ENCODE results near the gene KRT77. TPM values are rescaled to one million over a fixed set of nuclear protein-coding genes. Genes with fewer than 3 reads are reported as not detected.

KRT77 gene
- total and polyA plus RNA-seq, 2 experiments from 2014 or later: not detected

DNA sequence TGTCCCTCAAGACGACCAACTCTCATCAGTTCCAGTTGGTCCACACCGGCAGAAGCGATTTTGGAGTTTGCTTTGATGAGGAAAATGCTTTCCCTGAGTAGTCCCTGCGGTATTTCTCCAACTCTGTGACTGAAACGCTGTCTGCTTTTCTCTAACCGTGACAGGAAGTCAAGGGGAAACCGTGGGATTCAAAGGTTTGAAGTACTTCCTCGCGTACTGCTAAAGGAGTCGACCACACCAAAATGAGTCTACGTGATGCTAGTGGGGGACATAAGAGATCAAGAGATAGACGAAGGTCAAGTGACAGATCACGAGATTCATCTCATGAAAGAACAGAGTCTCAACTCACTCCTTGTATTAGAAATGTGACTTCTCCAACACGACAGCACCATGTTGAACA lies 45.3 kb upstream of the KRT77 start:
- H3K27me3 ChIP-seq (replicated peaks; ENCODE audit: insufficient read depth): peaks cover 35% of the 10 kb centered on the region
- in situ Hi-C loops (cut with MboI): no loop called here
- H3K9me3 ChIP-seq (ENCODE audit: low read depth): no peaks in the 10 kb centered on the region
- no peak for DNase-seq
- H3K4me1 ChIP-seq (ENCODE audit: insufficient read depth): no peaks in the 10 kb centered on the region
- no peak overlapping the region for H3K27ac ChIP-seq
- 53 to 54% methylated on average over 14 of the region's 14 CpGs for WGBS, 2 experiments (ENCODE audit: low coverage in 1 of 2, low lambda C conversion rate in 2 of 2, missing lambda C conversion rate in 2 of 2)
- no peak overlapping the region for H3K4me2 ChIP-seq (ENCODE audit: unreplicated experiment)
- H3K4me3 ChIP-seq: no peak overlapping the region
- no peaks in the 10 kb centered on the region for H3F3A ChIP-seq (ENCODE audit: insufficient read depth)
- no peaks in the 10 kb centered on the region for H3K9me2 ChIP-seq (ENCODE audit: insufficient read depth)
- H4K20me1 ChIP-seq (ENCODE audit: insufficient read depth): no peaks in the 10 kb centered on the region
- H3K36me3 ChIP-seq (ENCODE audit: low read depth): no peaks in the 10 kb centered on the region
- no peaks in the 10 kb centered on the region for H3K79me2 ChIP-seq (ENCODE audit: insufficient read depth)
- TF ChIP-seq EZH2phosphoT487 (IDR thresholded peaks at IDR 0.05; ENCODE audit: insufficient read depth, low read depth) (no peak), EZH2 (IDR thresholded peaks at IDR 0.05; ENCODE audit: insufficient read depth, poor library complexity, severe bottlenecking) (no peak)
- H2AFZ ChIP-seq: no peak overlapping the region
- H3K9ac ChIP-seq: no peak overlapping the region

DNA sequence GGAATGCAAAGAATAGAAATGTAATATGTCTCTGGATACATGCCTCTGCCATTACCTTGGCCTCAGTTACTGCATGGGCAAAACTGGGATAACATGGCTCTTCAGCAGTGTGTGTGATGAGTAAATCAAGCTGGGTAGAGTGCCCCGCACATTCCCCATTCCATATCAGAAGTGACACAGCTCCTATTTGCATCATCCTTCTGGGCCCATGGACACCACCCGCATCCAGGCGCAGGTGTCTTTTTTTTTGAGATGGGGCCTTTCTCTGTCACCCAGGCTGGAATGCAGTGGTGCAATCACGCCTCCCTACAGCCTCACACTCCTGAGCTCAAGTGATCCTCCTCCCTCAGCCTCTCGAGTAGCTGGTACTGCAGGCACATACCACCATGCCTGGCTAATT lies 42.2 kb upstream of the KRT77 start:
- H3K27me3 ChIP-seq (replicated peaks; ENCODE audit: insufficient read depth): peaks cover 14% of the 10 kb centered on the region
- no peaks in the 10 kb centered on the region for H3K9me2 ChIP-seq (ENCODE audit: insufficient read depth)
- TF ChIP-seq EZH2 (IDR thresholded peaks at IDR 0.05; ENCODE audit: insufficient read depth, poor library complexity, severe bottlenecking): no peak
- no peak for TF ChIP-seq EZH2phosphoT487 (IDR thresholded peaks at IDR 0.05; ENCODE audit: insufficient read depth, low read depth)
- H4K20me1 ChIP-seq (ENCODE audit: insufficient read depth): no peaks in the 10 kb centered on the region
- in situ Hi-C loops (cut with MboI): no loop called here
- WGBS, 2 experiments (ENCODE audit: low coverage in 1 of 2, low lambda C conversion rate in 2 of 2, missing lambda C conversion rate in 2 of 2): 52 to 61% methylated on average over 5 of the region's 5 CpGs
- H3F3A ChIP-seq (ENCODE audit: insufficient read depth): no peaks in the 10 kb centered on the region
- H3K9ac ChIP-seq: no peak overlapping the region
- no peak overlapping the region for H3K4me2 ChIP-seq (ENCODE audit: unreplicated experiment)
- no peaks in the 10 kb centered on the region for H3K36me3 ChIP-seq (ENCODE audit: low read depth)
- no peaks in the 10 kb centered on the region for H3K9me3 ChIP-seq (ENCODE audit: low read depth)
- no peaks in the 10 kb centered on the region for H3K79me2 ChIP-seq (ENCODE audit: insufficient read depth)
- H3K4me3 ChIP-seq: no peak overlapping the region
- H3K4me1 ChIP-seq (ENCODE audit: insufficient read depth): no peaks in the 10 kb centered on the region
- H3K27ac ChIP-seq: no peak overlapping the region
- DNase-seq: no peak
- H2AFZ ChIP-seq: no peak overlapping the region

DNA sequence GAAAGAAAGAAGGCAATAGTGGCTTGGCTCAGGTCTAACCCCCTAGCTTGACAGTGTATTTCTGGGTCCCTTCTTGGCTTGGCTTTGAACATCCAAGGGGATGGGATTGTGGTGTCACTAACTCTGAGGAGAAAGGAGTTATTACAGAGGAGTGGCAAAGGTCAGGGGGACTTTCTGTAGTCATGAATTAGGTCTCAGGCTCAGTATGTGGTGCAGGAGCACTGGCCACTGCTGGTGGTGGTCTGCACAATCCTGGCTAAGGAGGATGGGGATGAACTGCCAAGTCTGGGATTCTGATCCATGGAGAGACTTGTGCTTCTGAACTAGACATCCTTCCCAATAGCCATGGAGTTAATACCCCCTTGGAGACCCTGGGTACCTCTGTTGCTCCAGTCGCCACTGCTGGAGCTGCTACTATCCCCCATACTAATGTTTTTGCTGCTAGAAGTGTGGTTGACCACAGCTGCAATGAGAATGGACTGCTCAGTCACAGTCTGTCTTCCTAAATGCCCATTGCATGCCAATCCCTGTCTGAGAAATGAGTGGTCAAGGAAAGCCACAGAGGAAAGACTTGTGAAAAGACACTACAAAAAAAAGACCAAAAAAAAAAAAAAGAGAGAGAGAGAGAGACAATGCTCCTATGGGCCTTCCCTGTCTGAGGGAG lies 41.3 kb upstream of the KRT77 start:
- no peak overlapping the region for H2AFZ ChIP-seq
- no peak overlapping the region for H3K4me2 ChIP-seq (ENCODE audit: unreplicated experiment)
- TF ChIP-seq EZH2 (IDR thresholded peaks at IDR 0.05; ENCODE audit: insufficient read depth, poor library complexity, severe bottlenecking): no peak
- TF ChIP-seq EZH2phosphoT487 (IDR thresholded peaks at IDR 0.05; ENCODE audit: insufficient read depth, low read depth): no peak
- no peaks in the 10 kb centered on the region for H3F3A ChIP-seq (ENCODE audit: insufficient read depth)
- in situ Hi-C loops (cut with MboI): no loop called here
- H3K9me3 ChIP-seq (ENCODE audit: low read depth): no peaks in the 10 kb centered on the region
- no peaks in the 10 kb centered on the region for H3K79me2 ChIP-seq (ENCODE audit: insufficient read depth)
- WGBS, 2 experiments (ENCODE audit: low coverage in 1 of 2, low lambda C conversion rate in 2 of 2, missing lambda C conversion rate in 2 of 2): 7 to 19% methylated on average over 1 of the region's 1 CpG
- no peak overlapping the region for H3K9ac ChIP-seq
- DNase-seq: no peak
- H4K20me1 ChIP-seq (ENCODE audit: insufficient read depth): no peaks in the 10 kb centered on the region
- no peak overlapping the region for H3K27ac ChIP-seq
- H3K9me2 ChIP-seq (ENCODE audit: insufficient read depth): no peaks in the 10 kb centered on the region
- peaks cover 8% of the 10 kb centered on the region; the same call in 1 of the 2 replicates for H3K27me3 ChIP-seq (replicated peaks; ENCODE audit: insufficient read depth)
- no peaks in the 10 kb centered on the region for H3K36me3 ChIP-seq (ENCODE audit: low read depth)
- H3K4me3 ChIP-seq: no peak overlapping the region
- no peaks in the 10 kb centered on the region for H3K4me1 ChIP-seq (ENCODE audit: insufficient read depth)

DNA sequence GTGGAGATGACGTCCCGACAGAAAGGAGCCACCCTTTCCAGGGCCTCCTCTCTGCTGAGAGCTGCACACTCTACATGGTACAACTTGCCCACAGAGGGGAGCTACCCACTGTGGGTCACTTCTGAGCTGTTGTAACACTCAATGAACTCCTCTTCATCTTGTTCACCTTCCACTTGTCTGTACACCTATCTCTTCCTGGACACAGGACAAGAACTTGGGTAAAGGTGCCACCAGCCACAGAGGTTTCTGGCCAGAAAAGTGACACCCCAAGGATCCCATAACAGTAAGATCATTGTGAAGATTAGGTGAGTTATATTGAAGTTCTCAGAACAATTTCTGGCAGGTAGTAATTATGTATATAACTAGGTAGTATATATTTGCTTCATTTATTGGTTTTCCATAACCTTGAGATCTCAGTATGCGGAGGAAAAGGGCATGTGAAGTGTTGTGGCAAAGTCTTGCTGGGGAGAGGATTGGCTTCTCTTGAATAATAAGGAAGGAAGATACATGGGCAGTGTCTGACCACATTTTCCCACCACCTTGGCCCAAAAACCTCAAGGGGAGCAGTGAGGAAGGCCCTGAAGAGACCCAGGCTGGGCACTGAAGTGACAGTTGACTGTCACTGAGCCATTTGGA lies 39.6 kb upstream of the KRT77 start:
- H3K9me2 ChIP-seq (ENCODE audit: insufficient read depth): no peaks in the 10 kb centered on the region
- no peaks in the 10 kb centered on the region for H3K79me2 ChIP-seq (ENCODE audit: insufficient read depth)
- no peak overlapping the region for H2AFZ ChIP-seq
- no peak overlapping the region for H3K9ac ChIP-seq
- no peaks in the 10 kb centered on the region for H3K36me3 ChIP-seq (ENCODE audit: low read depth)
- 40 to 54% methylated on average over 3 of the region's 3 CpGs for WGBS, 2 experiments (ENCODE audit: low coverage in 1 of 2, low lambda C conversion rate in 2 of 2, missing lambda C conversion rate in 2 of 2)
- H3K4me1 ChIP-seq (ENCODE audit: insufficient read depth): no peaks in the 10 kb centered on the region
- H3K4me3 ChIP-seq: no peak overlapping the region
- 0 out of 2 replicates have a peak, but pooled peaks cover 1% of the 10 kb centered on the region for H3K27me3 ChIP-seq (replicated peaks; ENCODE audit: insufficient read depth)
- no peak overlapping the region for H3K4me2 ChIP-seq (ENCODE audit: unreplicated experiment)
- no peak for DNase-seq
- in situ Hi-C loops (cut with MboI): no loop called here
- H4K20me1 ChIP-seq (ENCODE audit: insufficient read depth): no peaks in the 10 kb centered on the region
- no peaks in the 10 kb centered on the region for H3F3A ChIP-seq (ENCODE audit: insufficient read depth)
- TF ChIP-seq EZH2 (IDR thresholded peaks at IDR 0.05; ENCODE audit: insufficient read depth, poor library complexity, severe bottlenecking): no peak
- TF ChIP-seq EZH2phosphoT487 (IDR thresholded peaks at IDR 0.05; ENCODE audit: insufficient read depth, low read depth): no peak
- no peaks in the 10 kb centered on the region for H3K9me3 ChIP-seq (ENCODE audit: low read depth)
- H3K27ac ChIP-seq: no peak overlapping the region
